ENCODE results near the gene LYRM4. TPM values are rescaled to one million over a fixed set of nuclear protein-coding genes. Genes with fewer than 3 reads are reported as not detected.

LYRM4 gene
- total RNA-seq, 1 experiment from 2014 or later, result 39.1 TPM

DNA sequence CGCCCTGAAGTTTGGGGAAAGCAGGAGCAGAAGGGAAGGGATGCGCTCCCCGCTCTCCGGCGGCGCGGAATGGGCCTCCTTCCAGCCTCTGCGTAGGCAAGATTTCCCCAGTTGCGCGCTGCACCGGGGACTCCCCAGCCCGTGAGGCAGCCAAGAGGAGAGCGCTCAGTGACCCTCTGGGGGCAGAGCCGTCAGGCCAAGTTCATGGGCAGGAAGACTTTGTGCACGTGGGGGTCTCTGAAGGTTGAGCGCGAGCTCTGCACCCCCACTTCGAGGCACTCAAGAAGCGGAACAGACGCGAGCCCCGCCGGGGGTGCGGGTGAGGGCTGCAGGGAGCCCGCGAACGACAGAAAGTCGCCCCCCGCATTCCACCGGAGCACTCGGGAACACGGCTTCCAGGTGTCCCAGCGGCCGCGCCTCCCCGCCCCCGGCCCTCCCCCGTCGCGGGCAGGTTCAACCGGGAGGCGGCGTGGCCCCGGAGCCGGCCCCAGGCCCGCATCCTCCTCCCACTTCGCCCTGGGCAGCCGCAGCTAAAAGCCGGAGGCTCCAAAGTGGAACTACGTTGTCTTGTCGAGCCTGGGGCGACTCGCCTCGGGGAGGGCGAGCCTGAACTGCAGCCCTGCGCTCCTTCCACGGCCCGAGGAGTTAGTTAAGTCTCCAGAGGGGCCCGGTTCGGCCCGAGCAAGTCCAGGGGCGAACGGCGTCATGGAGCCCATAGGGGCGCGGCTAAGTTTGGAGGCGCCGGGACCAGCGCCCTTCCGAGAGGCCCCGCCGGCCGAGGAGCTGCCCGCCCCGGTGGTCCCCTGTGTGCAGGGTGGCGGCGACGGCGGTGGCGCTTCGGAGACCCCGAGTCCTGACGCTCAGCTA, 175.7 kb downstream of the LYRM4 start, which contains the start of gene PPP1R3G:
Gene PPP1R3G (plus strand): TSS at position 561 of the 867 bp plus-strand sequence. CDS start 145 bp downstream, at position 706.
- in situ Hi-C loops (cut with HindIII; ENCODE audit: low pct_unique_long_range_greater_than_20kb, low sequenced_read_pairs), result no loop called here
- DNase-seq (ENCODE audit: low read depth), result no peak

DNA sequence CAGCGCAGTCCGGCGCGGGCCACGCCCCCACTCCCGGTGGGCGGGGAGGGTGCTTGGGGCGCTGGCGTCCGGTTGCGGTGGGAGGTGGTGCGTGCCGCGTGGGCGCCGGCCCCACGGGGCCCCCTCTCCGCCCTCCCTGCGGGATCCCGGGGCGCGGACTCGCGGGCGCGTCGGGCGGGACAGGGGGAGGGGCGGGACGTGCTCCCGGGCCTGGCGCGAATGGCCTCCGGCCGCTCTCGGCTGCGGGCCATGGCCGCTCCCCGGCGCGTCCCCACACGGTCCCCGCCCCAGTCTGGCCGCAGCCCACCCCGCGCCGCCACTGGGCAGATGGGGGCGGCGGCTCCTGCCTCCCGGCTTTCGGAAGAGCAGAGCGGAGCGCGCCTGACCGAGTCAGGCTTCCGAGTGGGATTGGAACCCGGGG, 176.4 kb downstream of the LYRM4 start:
- in situ Hi-C loops (cut with HindIII; ENCODE audit: low pct_unique_long_range_greater_than_20kb, low sequenced_read_pairs), result no loop called here
- DNase-seq (ENCODE audit: low read depth), result no peak

DNA sequence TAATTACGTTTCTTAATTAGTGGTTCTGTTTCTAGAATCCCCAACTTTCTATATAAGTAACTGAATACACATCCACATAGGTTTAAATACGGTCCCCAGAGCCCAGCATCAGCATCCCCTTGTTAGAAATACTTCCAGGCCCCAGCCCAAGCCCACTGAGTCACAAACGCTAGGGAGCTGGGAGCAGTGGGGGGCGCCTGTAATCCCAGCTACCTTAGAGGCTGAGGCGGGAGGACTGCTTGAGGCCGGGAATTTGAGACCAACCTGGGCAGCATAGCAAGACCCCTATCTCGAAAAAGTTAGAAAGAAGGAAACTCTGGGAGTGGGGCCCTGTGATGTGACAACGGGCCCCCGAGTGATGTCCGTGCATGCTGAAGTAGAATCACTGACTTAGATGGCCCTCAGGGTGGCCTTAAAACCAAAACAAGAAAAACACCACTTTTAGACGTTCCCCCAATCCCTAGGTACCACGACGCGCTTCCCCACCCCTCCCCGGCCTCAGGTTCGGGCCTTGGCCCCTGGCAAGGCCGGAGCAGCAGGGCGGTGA, 176.9 kb downstream of the LYRM4 start:
- DNase-seq (ENCODE audit: low read depth), result no peak
- in situ Hi-C loops (cut with HindIII; ENCODE audit: low pct_unique_long_range_greater_than_20kb, low sequenced_read_pairs), result no loop called here

DNA sequence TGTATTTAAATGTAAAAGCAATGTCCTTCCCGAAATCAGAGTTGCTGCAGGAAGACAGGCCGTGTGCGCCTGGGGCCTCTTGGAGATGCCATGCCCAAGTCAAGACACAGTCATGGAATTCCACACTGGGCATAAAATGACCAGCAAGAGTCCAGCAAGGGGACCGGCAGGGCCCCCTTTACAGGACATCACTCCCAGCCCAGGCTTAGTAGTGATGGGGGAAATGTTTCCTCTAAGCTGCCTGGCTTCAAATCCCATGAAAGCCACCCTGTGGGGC, 177.5 kb downstream of the LYRM4 start:
- no peak for DNase-seq (ENCODE audit: low read depth)

DNA sequence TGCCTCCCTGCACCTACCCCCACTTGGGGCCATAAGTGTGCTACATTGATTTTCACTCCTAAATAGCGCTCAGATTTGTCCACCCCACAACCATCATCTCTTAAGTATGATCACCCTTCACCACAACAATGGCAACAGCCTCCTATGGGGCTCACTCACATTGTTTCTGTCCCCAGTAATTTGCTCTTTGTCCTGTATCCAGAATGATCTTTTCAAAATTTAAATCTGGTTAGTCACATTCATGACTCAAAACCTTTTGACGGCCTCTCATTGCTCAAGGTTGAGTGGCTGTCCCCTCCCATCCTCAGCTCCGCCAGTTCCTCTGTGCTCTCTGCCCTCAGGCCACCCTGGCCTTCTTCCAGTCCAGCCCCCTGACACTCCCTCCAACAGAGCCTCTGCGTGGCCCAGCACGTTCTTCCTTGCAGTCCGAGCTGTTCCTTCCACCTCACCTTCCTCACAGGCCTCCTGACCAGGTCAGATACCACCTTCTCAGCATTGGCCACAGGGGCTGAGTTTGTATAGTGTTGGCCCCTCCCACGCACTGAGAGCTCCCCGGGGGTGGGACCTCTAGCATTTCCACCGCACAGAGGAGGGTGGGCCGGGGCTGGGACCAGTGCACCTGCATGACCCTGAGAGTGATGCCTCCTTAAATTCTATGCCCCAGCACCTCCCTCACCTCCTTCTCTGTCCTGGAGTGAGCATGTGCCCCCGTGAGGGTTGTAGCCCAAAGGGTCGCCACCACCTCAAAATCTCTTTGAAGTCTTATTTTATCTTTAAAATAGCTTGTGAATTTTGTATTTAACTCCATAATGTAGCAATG, 178.1 kb downstream of the LYRM4 start:
- in situ Hi-C loops (cut with HindIII; ENCODE audit: low pct_unique_long_range_greater_than_20kb, low sequenced_read_pairs), result no loop called here
- peak; percentile 95 for DNase-seq (ENCODE audit: low read depth)

More for the DNA sequence above, 177.5 kb downstream of the LYRM4 start:
- in situ Hi-C loops (cut with HindIII; ENCODE audit: low pct_unique_long_range_greater_than_20kb, low sequenced_read_pairs), result no loop called here

DNA sequence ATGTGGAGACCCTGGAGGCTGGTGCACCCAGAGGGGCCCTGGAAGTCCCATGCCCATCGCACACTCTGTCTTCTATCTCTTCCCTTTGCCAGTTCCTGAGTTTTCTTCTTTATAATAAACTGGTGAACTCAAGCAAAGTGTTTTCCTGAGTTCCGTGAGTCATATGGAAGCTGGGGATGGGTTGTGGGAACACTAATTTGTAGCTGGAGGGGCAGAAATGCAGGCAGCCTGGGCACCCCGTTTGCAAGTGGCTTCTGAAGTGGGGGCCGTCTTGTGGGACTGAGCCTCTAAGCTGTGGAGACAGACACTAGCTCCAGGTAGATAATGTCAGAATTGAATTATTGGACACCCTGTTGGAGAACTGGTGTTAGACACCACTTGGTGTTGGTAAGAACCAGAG, 178.8 kb downstream of the LYRM4 start:
- DNase-seq (ENCODE audit: low read depth), result no peak
- in situ Hi-C loops (cut with HindIII; ENCODE audit: low pct_unique_long_range_greater_than_20kb, low sequenced_read_pairs), result no loop called here

DNA sequence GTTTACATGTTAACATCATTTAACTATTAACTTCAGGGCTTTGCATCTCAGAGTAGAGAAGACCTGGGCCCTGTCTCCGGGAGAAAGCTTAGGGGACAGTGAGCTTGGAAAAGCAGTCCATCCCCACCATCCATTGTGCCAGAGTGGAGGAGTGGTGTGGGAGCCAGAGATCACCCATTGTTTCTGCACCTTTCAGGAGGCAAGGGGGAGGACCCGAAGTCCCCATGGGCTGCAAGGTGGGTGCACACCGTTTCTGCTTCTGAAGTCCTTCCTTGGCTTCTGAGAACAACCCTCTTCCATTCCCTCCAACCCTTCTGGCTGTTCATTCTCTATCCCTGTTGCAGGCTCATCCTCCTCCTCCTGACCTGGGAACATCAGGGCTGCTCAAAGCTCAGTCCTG, 179.6 kb downstream of the LYRM4 start:
- no peak for DNase-seq (ENCODE audit: low read depth)
- in situ Hi-C loops (cut with HindIII; ENCODE audit: low pct_unique_long_range_greater_than_20kb, low sequenced_read_pairs), result no loop called here

DNA sequence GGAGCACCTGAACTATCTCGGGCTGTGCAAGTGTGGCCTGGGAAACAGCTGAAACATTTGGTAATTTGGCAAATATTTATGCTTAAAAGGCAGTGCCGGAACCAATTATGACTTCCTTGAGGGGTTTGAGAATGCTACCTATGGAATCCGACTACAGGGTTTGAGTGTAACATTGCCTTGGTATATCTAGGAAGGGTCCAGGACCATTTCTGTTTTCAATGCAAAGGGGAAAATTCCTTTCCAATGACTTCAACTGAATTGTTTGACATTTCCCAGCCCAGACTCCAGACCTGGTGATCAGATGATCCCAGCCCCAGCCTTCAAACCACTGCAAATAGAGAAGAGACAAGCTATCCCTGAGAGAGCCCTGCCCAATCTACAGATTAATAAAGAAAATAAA, 180.2 kb downstream of the LYRM4 start:
- DNase-seq (ENCODE audit: low read depth), result no peak
- in situ Hi-C loops (cut with HindIII; ENCODE audit: low pct_unique_long_range_greater_than_20kb, low sequenced_read_pairs), result no loop called here

DNA sequence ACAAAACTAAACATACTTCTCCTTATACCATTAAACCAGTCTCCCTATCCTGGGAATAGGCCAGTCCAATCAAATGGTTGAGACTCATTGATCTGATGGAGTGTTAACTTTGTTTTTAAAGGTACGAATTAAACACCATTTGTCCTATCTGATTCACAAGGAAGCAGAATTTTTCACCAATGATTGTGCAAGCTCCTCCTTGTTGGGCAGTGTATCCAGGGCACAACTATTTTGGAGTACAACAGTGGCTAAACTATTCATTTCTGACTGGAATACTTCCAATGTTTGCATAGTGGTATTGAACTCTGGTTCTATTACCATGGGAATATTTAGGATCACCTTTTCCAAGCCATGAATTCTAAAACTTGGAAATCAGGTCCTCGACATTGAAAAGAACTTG, 181.1 kb downstream of the LYRM4 start:
- in situ Hi-C loops (cut with HindIII; ENCODE audit: low pct_unique_long_range_greater_than_20kb, low sequenced_read_pairs), result no loop called here
- DNase-seq (ENCODE audit: low read depth), result no peak

DNA sequence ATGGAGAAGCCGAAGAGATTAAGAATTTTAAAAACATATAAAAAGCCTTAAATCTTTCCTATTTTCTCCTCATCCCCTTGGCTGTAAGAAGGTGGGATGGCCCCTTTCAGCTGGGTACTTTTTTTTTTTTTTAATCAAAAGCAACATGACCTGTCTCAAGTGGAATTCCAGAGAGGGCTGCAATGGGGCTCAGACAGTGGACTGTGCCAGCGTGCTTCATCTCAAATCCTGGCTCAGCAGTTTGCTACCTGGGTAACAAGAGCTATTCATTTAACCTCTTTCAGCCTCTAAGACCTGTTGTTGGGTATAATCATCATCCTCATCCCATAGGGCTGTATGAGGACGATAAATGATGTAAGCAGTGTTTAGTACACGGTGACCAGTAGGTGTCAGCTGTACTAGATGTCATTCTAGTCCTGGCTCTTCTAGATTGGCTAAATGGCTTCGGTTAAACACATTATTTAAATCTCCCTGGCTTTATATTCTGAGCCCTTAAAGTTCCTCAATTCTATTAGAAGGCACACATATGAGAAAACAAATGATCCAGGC, 182.6 kb downstream of the LYRM4 start:
- DNase-seq (ENCODE audit: low read depth), result no peak
- in situ Hi-C loops (cut with HindIII; ENCODE audit: low pct_unique_long_range_greater_than_20kb, low sequenced_read_pairs), result no loop called here

DNA sequence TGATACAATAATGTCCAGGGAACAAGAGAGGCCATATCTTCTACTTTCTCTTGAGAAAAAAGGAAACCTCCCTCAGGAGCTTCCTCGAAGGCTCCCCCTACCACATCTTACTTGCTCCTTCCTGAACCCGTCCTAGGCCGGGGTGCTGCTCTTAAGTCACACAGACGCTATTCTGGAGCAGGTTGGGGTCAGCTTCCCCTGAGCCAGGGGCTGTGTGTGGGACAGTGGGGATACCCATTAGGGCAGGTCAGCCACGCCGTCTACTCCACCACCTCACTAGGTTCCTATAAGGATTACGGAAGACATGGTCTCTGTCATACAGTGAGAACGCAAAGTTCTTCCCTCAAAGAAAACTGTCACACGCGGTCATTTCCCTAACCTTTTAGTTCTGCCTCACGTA, 183.8 kb downstream of the LYRM4 start:
- in situ Hi-C loops (cut with HindIII; ENCODE audit: low pct_unique_long_range_greater_than_20kb, low sequenced_read_pairs), result no loop called here
- DNase-seq (ENCODE audit: low read depth), result no peak

DNA sequence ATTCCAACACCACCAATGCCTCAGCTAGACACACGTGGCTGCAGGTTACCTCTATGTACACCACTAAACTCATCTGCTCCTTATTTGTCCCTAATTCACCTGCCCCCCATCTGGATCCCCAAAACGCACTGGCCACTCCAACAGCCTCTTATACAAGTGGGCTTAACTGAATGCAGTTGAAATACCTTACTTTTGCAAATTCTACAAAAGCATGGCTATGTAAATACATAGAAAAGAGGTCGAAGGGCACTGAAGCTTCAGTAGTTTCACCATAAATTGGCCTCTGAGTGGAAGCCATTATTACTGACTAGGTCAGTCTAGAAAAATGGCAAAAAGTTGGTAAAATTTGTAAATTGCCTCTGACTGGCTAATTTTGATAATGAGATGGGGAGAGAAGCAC, 186.8 kb downstream of the LYRM4 start:
- in situ Hi-C loops (cut with HindIII; ENCODE audit: low pct_unique_long_range_greater_than_20kb, low sequenced_read_pairs), result no loop called here
- no peak for DNase-seq (ENCODE audit: low read depth)

DNA sequence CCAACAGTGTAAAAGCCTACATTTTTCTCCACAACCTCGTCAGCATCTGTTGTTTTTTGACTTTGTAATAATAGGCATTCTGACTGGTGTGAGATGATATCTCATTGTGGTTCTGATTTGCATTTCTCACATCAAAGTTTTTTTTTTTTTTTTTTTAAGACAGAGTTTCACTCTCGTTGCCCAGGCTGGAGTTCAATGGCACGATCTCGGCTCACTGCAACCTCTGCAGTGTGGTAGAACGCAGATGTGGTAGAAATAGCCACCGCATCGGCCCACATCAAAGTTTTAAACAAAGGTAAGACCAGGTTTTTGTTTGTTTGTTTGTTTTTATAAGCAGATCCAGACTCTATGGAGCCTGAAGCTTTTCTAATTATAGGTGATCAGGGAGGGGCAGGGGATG, 188.3 kb downstream of the LYRM4 start:
- in situ Hi-C loops (cut with HindIII; ENCODE audit: low pct_unique_long_range_greater_than_20kb, low sequenced_read_pairs), result no loop called here
- no peak for DNase-seq (ENCODE audit: low read depth)

DNA sequence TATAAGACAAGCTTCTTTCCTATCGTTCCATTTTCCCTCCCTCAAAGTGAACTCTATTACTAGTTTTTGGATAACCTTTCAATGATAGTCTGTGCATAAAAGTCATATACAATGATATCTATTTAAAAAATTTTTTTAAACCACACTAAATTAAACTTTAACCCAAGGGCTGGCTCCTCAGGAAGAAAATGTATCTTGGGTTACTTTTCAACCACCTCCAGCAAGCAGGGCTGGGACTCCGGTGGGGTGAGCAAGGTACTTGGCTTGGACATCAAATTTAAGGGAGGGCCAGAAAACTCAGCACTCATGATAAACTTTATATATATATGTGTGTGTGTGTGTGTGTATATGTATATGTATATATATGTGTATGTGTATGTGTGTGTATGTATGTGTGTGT, 189.5 kb downstream of the LYRM4 start:
- no peak for DNase-seq (ENCODE audit: low read depth)
- in situ Hi-C loops (cut with HindIII; ENCODE audit: low pct_unique_long_range_greater_than_20kb, low sequenced_read_pairs), result no loop called here

DNA sequence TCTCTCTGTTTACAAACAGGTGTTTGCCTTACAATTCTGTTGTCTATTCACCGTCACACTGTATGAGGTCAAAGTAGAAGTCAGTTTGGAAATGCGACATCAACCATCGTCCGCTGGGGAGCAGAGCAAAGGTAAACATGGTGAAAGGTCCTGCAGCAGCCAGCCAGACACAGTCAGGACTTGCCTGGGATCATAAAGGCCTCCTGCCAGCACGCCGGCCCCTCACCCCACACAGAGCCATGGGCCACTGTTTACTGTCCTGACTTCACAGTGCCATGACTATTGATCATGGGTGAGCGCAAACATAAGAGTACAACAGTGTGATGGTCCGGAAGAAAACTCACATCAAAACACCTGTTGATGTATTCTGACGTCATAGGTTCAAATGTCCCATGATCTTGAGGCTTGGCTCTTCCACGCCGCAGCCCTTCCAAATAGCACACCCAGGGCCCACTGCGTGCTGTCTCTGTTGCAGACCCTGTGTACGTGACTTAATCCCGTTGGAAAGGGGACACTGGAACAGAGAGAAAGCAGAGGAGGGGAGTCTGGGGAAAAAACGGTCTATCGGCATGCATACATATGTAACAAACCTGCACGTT, 192.5 kb downstream of the LYRM4 start:
- no peak for DNase-seq (ENCODE audit: low read depth)
- in situ Hi-C loops (cut with HindIII; ENCODE audit: low pct_unique_long_range_greater_than_20kb, low sequenced_read_pairs), result no loop called here

DNA sequence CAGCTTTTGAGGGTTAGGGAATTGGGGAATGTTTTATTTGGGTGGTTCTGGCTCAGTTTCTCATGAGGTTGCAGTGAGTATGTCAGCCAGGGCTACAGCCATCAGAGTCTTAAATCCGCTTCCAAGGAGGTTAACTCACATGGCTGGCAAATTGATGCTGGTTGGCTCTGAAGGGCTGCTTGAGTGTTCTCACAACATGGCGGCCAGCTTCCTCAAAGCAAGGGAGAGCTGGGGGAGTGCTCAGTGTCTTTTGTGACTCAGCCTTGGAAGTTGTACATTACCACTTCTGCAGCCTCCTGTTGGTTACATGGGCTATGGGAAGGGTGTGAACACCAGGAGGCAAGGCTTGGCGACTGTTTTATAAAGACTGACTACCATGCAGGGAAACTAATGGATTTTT, 193.4 kb downstream of the LYRM4 start:
- no peak for DNase-seq (ENCODE audit: low read depth)
- in situ Hi-C loops (cut with HindIII; ENCODE audit: low pct_unique_long_range_greater_than_20kb, low sequenced_read_pairs), result no loop called here

DNA sequence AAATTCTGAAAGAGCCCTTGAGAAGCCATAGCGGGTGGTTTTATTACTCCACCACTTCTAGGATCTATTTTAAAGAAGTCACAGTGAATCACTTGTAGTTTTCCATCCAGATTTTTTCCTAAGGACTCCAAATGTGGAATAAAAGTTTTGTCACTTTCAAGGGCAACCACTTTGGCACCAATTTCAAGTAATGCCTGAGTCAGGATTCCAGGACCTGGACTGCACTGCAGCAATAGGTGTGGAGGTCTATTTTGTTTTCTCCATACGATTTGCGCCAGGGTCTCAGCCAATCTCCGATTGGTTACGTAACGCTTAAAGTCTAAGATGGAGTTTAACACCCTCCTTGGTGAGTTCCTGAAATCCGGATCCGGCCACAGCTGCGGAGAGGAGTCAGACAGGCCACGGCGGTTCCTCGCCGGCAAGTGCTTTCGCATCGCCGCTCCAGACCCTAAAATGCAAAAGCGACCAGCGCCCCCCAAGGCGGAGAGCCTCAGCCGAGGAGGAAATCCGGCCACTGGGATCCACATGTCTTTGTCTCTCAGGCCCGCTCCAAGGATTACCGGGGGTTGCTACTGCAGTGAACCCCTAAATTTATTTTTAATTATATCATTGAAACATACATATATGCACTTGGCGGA, 194.2 kb downstream of the LYRM4 start:
- in situ Hi-C loops (cut with HindIII; ENCODE audit: low pct_unique_long_range_greater_than_20kb, low sequenced_read_pairs), result no loop called here
- no peak for DNase-seq (ENCODE audit: low read depth)

DNA sequence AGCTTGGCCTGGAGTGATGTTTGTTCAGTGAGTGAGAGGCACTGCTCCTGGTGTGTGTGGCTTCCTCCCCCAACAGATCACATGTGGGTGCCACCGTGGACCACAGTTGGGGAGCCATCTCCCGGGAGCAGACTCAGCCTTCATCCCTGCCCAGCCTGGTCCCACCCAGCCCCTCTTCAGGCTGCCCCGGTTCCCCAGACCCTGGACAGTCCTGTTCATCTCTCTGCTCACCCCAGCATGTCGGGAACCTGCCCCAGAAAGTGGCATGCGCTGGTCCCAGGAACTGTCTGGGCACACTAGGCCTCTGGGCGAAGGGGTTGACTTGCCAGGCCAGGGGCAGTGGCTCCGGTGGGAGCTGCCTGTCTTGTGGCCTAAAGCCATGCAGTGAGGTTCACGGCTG, 197.1 kb downstream of the LYRM4 start:
- DNase-seq (ENCODE audit: low read depth), result no peak
- in situ Hi-C loops (cut with HindIII; ENCODE audit: low pct_unique_long_range_greater_than_20kb, low sequenced_read_pairs), result no loop called here
